ENCODE results near the gene OAS2. TPM values are rescaled to one million over a fixed set of nuclear protein-coding genes. Genes with fewer than 3 reads are reported as not detected.

The OAS2 gene
- total and polyA plus RNA-seq, 2 experiments from 2014 or later: 0.54 to 0.56 TPM

- WGBS, 2 experiments (ENCODE audit: low coverage in 1 of 2, low lambda C conversion rate in 2 of 2, missing lambda C conversion rate in 2 of 2): 44 to 47% methylated on average over 3 of the region's 3 CpGs
- in situ Hi-C loops (cut with MboI): loop anchor here (10.0 kb wide), 2 partner anchors 100 to 130 kb away; partner anchors contain the start of gene CFAP73
- H2AFZ ChIP-seq: no peak overlapping the region
These were observed 66.2 kb downstream of the OAS2 start for GRCh38 chr12:113044516-113044915.

GRCh38 chr12:113048716-113049127, 70.4 kb downstream of the OAS2 start:
- H3K4me1 ChIP-seq (ENCODE audit: insufficient read depth): no peaks in the 10 kb centered on the region
- H3K79me2 ChIP-seq (ENCODE audit: insufficient read depth): no peaks in the 10 kb centered on the region
- no peak overlapping the region for H2AFZ ChIP-seq
- peaks cover 6% of the 10 kb centered on the region; the same call in 1 of the 2 replicates for H3K27me3 ChIP-seq (replicated peaks; ENCODE audit: insufficient read depth)
- no peaks in the 10 kb centered on the region for H4K20me1 ChIP-seq (ENCODE audit: insufficient read depth)
- TF ChIP-seq EZH2phosphoT487 (IDR thresholded peaks at IDR 0.05; ENCODE audit: insufficient read depth, low read depth) (no peak), EZH2 (IDR thresholded peaks at IDR 0.05; ENCODE audit: insufficient read depth, poor library complexity, severe bottlenecking) (no peak)
- H3F3A ChIP-seq (ENCODE audit: insufficient read depth): no peaks in the 10 kb centered on the region
- H3K4me2 ChIP-seq (ENCODE audit: unreplicated experiment): no peak overlapping the region
- H3K9me3 ChIP-seq (ENCODE audit: low read depth): no peaks in the 10 kb centered on the region
- in situ Hi-C loops (cut with MboI): loop anchor here (10.0 kb wide), 2 partner anchors 96 to 126 kb away; partner anchors contain the start of gene CFAP73
- no peak overlapping the region for H3K27ac ChIP-seq
- no peak overlapping the region for H3K4me3 ChIP-seq
- no peaks in the 10 kb centered on the region for H3K9me2 ChIP-seq (ENCODE audit: insufficient read depth)
- WGBS, 2 experiments (ENCODE audit: low coverage in 1 of 2, low lambda C conversion rate in 2 of 2, missing lambda C conversion rate in 2 of 2): 7 to 16% methylated on average over 6 of the region's 6 CpGs
- H3K36me3 ChIP-seq (ENCODE audit: low read depth): no peaks in the 10 kb centered on the region
- H3K9ac ChIP-seq: no peak overlapping the region
- peak; percentile 83 for DNase-seq

More at GRCh38 chr12:113044516-113044915, 66.2 kb downstream of the OAS2 start:
- Histone ChIP-seq H3K9ac (no peak overlapping the region), H3K4me2 (ENCODE audit: unreplicated experiment) (no peak overlapping the region), H3K27ac (no peak overlapping the region), H4K20me1 (ENCODE audit: insufficient read depth) (no peaks in the 10 kb centered on the region), H3K9me2 (ENCODE audit: insufficient read depth) (no peaks in the 10 kb centered on the region), H3K27me3 (replicated peaks; ENCODE audit: insufficient read depth) (peaks cover 6% of the 10 kb centered on the region; the same call in 1 of the 2 replicates), H3K36me3 (ENCODE audit: low read depth) (no peaks in the 10 kb centered on the region), H3F3A (ENCODE audit: insufficient read depth) (peaks cover 10% of the 10 kb centered on the region), H3K4me1 (ENCODE audit: insufficient read depth) (peaks cover 10% of the 10 kb centered on the region), H3K9me3 (ENCODE audit: low read depth) (no peaks in the 10 kb centered on the region), H3K4me3 (no peak overlapping the region), H3K79me2 (ENCODE audit: insufficient read depth) (no peaks in the 10 kb centered on the region)
- no peak for DNase-seq
- no peak for TF ChIP-seq EZH2 (IDR thresholded peaks at IDR 0.05; ENCODE audit: insufficient read depth, poor library complexity, severe bottlenecking)
- TF ChIP-seq EZH2phosphoT487 (IDR thresholded peaks at IDR 0.05; ENCODE audit: insufficient read depth, low read depth): no peak

- Histone ChIP-seq H3K4me2 (ENCODE audit: unreplicated experiment) (no peak overlapping the region), H3K9me2 (ENCODE audit: insufficient read depth) (no peaks in the 10 kb centered on the region), H3K36me3 (ENCODE audit: low read depth) (no peaks in the 10 kb centered on the region), H3K9me3 (ENCODE audit: low read depth) (no peaks in the 10 kb centered on the region), H3K4me1 (ENCODE audit: insufficient read depth) (no peaks in the 10 kb centered on the region), H2AFZ (no peak overlapping the region), H4K20me1 (ENCODE audit: insufficient read depth) (no peaks in the 10 kb centered on the region), H3K79me2 (ENCODE audit: insufficient read depth) (no peaks in the 10 kb centered on the region), H3K9ac (no peak overlapping the region), H3K27ac (no peak overlapping the region), H3K4me3 (no peak overlapping the region), H3K27me3 (replicated peaks; ENCODE audit: insufficient read depth) (peaks cover 19% of the 10 kb centered on the region), H3F3A (ENCODE audit: insufficient read depth) (no peaks in the 10 kb centered on the region)
- TF ChIP-seq EZH2phosphoT487 (IDR thresholded peaks at IDR 0.05; ENCODE audit: insufficient read depth, low read depth): no peak
- no peak for TF ChIP-seq EZH2 (IDR thresholded peaks at IDR 0.05; ENCODE audit: insufficient read depth, poor library complexity, severe bottlenecking)
- WGBS, 2 experiments (ENCODE audit: low coverage in 1 of 2, low lambda C conversion rate in 2 of 2, missing lambda C conversion rate in 2 of 2): 35 to 36% methylated on average over 10 to 11 of the region's 11 CpGs
- in situ Hi-C loops (cut with MboI): loop anchor here (10.0 kb wide), 2 partner anchors 95 to 125 kb away; partner anchors contain the start of gene CFAP73
- peak; percentile 8 for DNase-seq
These were observed 71.8 kb downstream of the OAS2 start for GRCh38 chr12:113049976-113050742.

- Histone ChIP-seq H3K4me2 (ENCODE audit: unreplicated experiment) (no peak overlapping the region), H3K9me2 (ENCODE audit: insufficient read depth) (no peaks in the 10 kb centered on the region), H3K4me3 (no peak overlapping the region), H3K4me1 (ENCODE audit: insufficient read depth) (no peaks in the 10 kb centered on the region), H3K9ac (no peak overlapping the region), H3K27ac (no peak overlapping the region), H2AFZ (no peak overlapping the region), H3K36me3 (ENCODE audit: low read depth) (no peaks in the 10 kb centered on the region), H3K79me2 (ENCODE audit: insufficient read depth) (no peaks in the 10 kb centered on the region), H3K27me3 (replicated peaks; ENCODE audit: insufficient read depth) (peaks cover 24% of the 10 kb centered on the region), H4K20me1 (ENCODE audit: insufficient read depth) (no peaks in the 10 kb centered on the region), H3K9me3 (ENCODE audit: low read depth) (no peaks in the 10 kb centered on the region), H3F3A (ENCODE audit: insufficient read depth) (no peaks in the 10 kb centered on the region)
- no peak for TF ChIP-seq EZH2phosphoT487 (IDR thresholded peaks at IDR 0.05; ENCODE audit: insufficient read depth, low read depth)
- TF ChIP-seq EZH2 (IDR thresholded peaks at IDR 0.05; ENCODE audit: insufficient read depth, poor library complexity, severe bottlenecking): no peak
- in situ Hi-C loops (cut with MboI): no loop called here
- WGBS, 2 experiments (ENCODE audit: low coverage in 1 of 2, low lambda C conversion rate in 2 of 2, missing lambda C conversion rate in 2 of 2): 81 to 82% methylated on average over 7 of the region's 7 CpGs
- DNase-seq: no peak
These were observed 72.5 kb downstream of the OAS2 start for GRCh38 chr12:113050795-113051194.
